CD4-positive, CD25-positive, alpha-beta regulatory T cell (primary cell): Measurements from ENCODE around the gene OGFR. TPM values are rescaled to one million over a fixed set of nuclear protein-coding genes. Genes with fewer than 3 reads are reported as not detected.
A peak's percentile ranks its signal among the peaks of the same experiment; 100 is the strongest.

ENCODE experiments used
- ATAC-seq, 2 donors: fragments of 150-1000 bp; cut with Tn5 transposase; one replicate each; pipeline ENCODE4 v1.10.0; 2021; ENCODE audit warnings: low read depth in 2 of 2, moderate number of reproducible peaks in 2 of 2, moderate library complexity in 1 of 2
- DNase-seq, 3 donors: peaks; one replicate each; pipeline versions ENCODE4 v3.0.0 to v3.0.0-alpha.2; 2012 to 2022; ENCODE audit warnings: mixed read lengths in 1 of 3
- H3K27ac ChIP-seq: one replicate; pipeline ENCODE4 v1.7.0; 2013; ENCODE audit warnings: mild to moderate bottlenecking, low read length; ENCODE audit not compliant: insufficient read depth, poor library complexity, severe bottlenecking
- H3K27me3 ChIP-seq: one replicate; pipeline ENCODE4 v1.7.0; 2013; ENCODE audit warnings: low read length; ENCODE audit not compliant: control insufficient read depth, insufficient read depth
- H3K36me3 ChIP-seq: one replicate; pipeline ENCODE4 v1.7.0; 2013; ENCODE audit warnings: mild to moderate bottlenecking, low read length, moderate library complexity; ENCODE audit not compliant: control insufficient read depth, insufficient read depth
- H3K4me1 ChIP-seq: 2 replicates; pipeline ENCODE4 v1.7.0; 2013; ENCODE audit warnings: mild to moderate bottlenecking, low read length; ENCODE audit not compliant: insufficient read depth, control insufficient read depth, poor library complexity, severe bottlenecking
- H3K4me3 ChIP-seq: one replicate; pipeline ENCODE4 v1.7.0; 2013; ENCODE audit warnings: low read depth, mild to moderate bottlenecking, low read length, moderate library complexity
- H3K9me3 ChIP-seq, 2 experiments: 1 replicate in 1 of 2; 2 replicates in 1 of 2; pipeline ENCODE4 v1.7.0; 2013; ENCODE audit warnings: low read length in 2 of 2, mild to moderate bottlenecking in 1 of 2, moderate library complexity in 1 of 2; ENCODE audit not compliant: control insufficient read depth in 2 of 2
- H3K27ac Mint-ChIP-seq, 3 donors: one replicate each; pipeline ENCODE4 v1.8.0; 2020 to 2022; ENCODE audit warnings: mild to moderate bottlenecking in 3 of 3, mixed read lengths in 3 of 3, moderate library complexity in 2 of 3
- H3K27me3 Mint-ChIP-seq: one replicate; pipeline ENCODE4 v1.8.0; 2022; ENCODE audit warnings: mild to moderate bottlenecking, mixed read lengths
- H3K36me3 Mint-ChIP-seq: one replicate; pipeline ENCODE4 v1.8.0; 2020; ENCODE audit warnings: mixed read lengths
- H3K4me1 Mint-ChIP-seq, 4 donors: one replicate each; pipeline ENCODE4 v1.8.0; 2020 to 2022; ENCODE audit warnings: mixed read lengths in 4 of 4, mild to moderate bottlenecking in 1 of 4
- H3K4me3 Mint-ChIP-seq, 4 donors: one replicate each; pipeline ENCODE4 v1.8.0; 2020 to 2022; ENCODE audit warnings: mild to moderate bottlenecking in 4 of 4, mixed read lengths in 4 of 4, moderate library complexity in 3 of 4
- H3K9me3 Mint-ChIP-seq, 7 donors: one replicate each; pipeline ENCODE4 v1.8.0; 2020 to 2022; ENCODE audit warnings: mixed read lengths in 7 of 7, mild to moderate bottlenecking in 3 of 7, moderate library complexity in 2 of 7
- polyA plus RNA-seq, 4 donors: library from polyadenylated mRNA; unstranded; fragments of 300-500 nt; fragmentation: Illumina TruSeq; gene quantifications; one replicate each; pipeline ENCODE4 v1.2.3, GENCODE V29; 2021
- total RNA-seq: library from RNA; stranded (reverse); gene quantifications from one replicate; pipeline ENCODE4 v1.2.3, GENCODE V29; 2022

OGFR gene
- total and polyA plus RNA-seq, 5 donors from 2014 or later: 41.5 to 61.1 (median 42.2) TPM

DNA sequence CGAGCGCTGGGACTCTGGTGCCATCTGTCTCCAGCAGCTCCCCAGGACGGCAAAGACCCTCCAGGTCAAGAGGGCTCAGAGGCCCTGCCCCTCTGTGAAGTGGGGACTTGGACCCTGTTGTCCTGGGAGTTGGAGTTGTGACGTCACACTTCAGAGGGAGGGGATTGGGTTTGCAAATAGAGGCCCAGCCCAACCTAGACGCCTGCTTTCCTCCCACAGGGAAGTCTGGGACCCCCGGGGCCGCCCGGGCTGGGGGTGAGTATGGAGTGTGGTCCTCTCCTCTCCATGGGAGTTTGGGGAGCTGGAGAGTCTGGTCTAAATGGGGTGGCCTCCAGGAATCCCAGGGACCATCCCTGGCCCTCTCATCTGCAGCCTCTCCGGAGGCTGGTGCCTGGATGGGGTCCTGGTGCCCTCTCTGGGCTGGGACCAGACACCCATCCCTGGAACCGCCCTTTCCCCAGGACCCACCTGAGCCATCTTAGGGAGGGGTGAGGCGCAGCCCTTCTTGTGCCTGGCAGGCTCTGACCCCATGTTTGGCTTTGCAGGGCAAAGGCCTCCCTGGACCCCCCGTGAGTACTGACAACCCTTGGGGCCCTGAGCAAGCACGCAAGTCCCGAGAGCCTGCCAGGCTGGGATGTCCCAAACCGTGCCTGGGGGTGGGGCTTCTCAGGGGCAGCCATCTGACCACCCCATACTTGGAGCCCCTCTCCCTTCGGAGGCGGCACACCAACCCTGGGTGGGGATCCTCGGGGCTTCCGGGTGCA is 16.5 kb downstream of the OGFR start:
- peaks cover 14% of the 10 kb centered on the region for H3K4me1 ChIP-seq
- H3K4me3 ChIP-seq: no peak overlapping the region
- Mint-ChIP-seq H3K4me3 (no peak overlapping the region), H3K36me3 (no peaks in the 10 kb centered on the region), H3K27me3 (peaks cover 14% of the 10 kb centered on the region), H3K27ac (no peak overlapping the region), H3K9me3 (no peaks in the 10 kb centered on the region), H3K4me1 (peaks cover 0 to 8% (median 0%) of the 10 kb centered on the region in 4 donors)
- H3K36me3 ChIP-seq: no peaks in the 10 kb centered on the region
- H3K27ac ChIP-seq: no peak overlapping the region
- ATAC-seq (no peak), DNase-seq (no peak)
- no peaks in the 10 kb centered on the region for H3K27me3 ChIP-seq
- no peaks in the 10 kb centered on the region for H3K9me3 ChIP-seq

- Mint-ChIP-seq H3K4me1 (peaks cover 0 to 6% (median 0%) of the 10 kb centered on the region in 4 donors), H3K27me3 (peaks cover 14% of the 10 kb centered on the region), H3K36me3 (no peaks in the 10 kb centered on the region), H3K9me3 (no peaks in the 10 kb centered on the region), H3K27ac (no peak overlapping the region), H3K4me3 (no peak overlapping the region)
- H3K4me1 ChIP-seq: peaks cover 8% of the 10 kb centered on the region
- no peaks in the 10 kb centered on the region for H3K36me3 ChIP-seq
- H3K9me3 ChIP-seq: no peaks in the 10 kb centered on the region
- no peaks in the 10 kb centered on the region for H3K27me3 ChIP-seq
- DNase-seq (no peak), ATAC-seq (no peak)
- H3K4me3 ChIP-seq: no peak overlapping the region
- no peak overlapping the region for H3K27ac ChIP-seq
Measured at GRCh38 chr20:62821726-62822210, 17.1 kb downstream of the OGFR start.

GRCh38 chr20:62822239-62822787 is 17.7 kb downstream of the OGFR start:
- no peak overlapping the region for H3K4me3 Mint-ChIP-seq
- H3K36me3 Mint-ChIP-seq: no peaks in the 10 kb centered on the region
- Histone ChIP-seq H3K27ac (no peak overlapping the region), H3K9me3 (no peaks in the 10 kb centered on the region), H3K4me1 (peaks cover 8% of the 10 kb centered on the region), H3K4me3 (no peak overlapping the region), H3K36me3 (no peaks in the 10 kb centered on the region), H3K27me3 (no peaks in the 10 kb centered on the region)
- H3K9me3 Mint-ChIP-seq: no peaks in the 10 kb centered on the region
- H3K27ac Mint-ChIP-seq: no peak overlapping the region
- DNase-seq (no peak), ATAC-seq (no peak)
- peaks cover 0 to 6% (median 0%) of the 10 kb centered on the region in 4 donors for H3K4me1 Mint-ChIP-seq
- peaks cover 14% of the 10 kb centered on the region for H3K27me3 Mint-ChIP-seq

DNA sequence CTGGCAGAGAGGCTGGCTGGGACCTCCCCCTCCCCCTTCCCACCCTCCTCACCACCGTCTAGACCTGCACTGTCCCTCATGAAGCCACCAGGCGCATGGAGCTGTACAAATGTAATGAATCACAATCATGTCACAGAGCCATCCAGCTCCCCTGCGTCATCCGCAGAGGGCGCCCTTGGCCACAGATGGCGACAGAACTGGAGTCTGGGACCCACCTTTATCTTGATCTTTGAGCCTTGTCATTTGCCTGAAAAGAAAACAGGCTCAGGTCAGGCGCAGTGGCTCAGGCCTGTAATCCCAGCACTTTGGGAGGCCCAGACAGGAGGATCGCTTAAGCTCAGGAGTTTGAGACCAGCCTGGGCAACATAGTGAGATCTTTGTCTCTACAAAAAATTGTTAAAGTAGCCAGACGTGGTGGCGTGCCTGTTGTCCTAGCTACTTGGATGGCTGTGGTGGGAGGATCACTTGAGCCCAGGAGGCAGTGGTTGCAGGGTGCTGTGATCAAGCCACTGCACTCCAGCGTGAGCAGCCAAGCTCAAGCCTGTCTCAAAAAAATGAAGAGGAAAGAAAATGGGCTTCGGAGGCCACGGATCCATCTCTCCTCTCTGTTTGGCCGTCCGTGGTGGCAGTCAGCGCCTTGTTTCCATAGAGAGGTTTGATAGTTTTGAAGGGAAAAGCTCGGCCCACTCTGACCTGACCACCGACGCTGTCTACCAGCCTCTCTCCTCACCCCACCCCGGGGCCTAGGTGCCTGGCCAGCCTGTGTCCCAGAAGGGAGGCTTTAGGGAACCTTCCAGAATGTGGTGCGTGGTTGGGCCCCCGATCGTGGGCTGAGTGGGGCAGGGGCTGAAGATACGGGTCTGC is 18.4 kb downstream of the OGFR start:
- H3K4me3 Mint-ChIP-seq: peak overlapping the region in 3 of 4 donors; percentile 22 to 80 (median 57)
- H3K4me1 Mint-ChIP-seq: peaks cover 0 to 4% (median 0%) of the 10 kb centered on the region in 4 donors
- no peaks in the 10 kb centered on the region for H3K36me3 ChIP-seq
- peak in 1 of 3 donors; percentile 63 for DNase-seq
- no peak for ATAC-seq
- no peaks in the 10 kb centered on the region for H3K27me3 ChIP-seq
- no peaks in the 10 kb centered on the region for H3K9me3 ChIP-seq
- no peak overlapping the region for H3K27ac ChIP-seq
- H3K36me3 Mint-ChIP-seq: no peaks in the 10 kb centered on the region
- H3K4me1 ChIP-seq: peaks cover 8% of the 10 kb centered on the region
- H3K9me3 Mint-ChIP-seq: no peaks in the 10 kb centered on the region
- peaks cover 9% of the 10 kb centered on the region for H3K27me3 Mint-ChIP-seq
- H3K4me3 ChIP-seq: no peak overlapping the region
- H3K27ac Mint-ChIP-seq: no peak overlapping the region

DNA sequence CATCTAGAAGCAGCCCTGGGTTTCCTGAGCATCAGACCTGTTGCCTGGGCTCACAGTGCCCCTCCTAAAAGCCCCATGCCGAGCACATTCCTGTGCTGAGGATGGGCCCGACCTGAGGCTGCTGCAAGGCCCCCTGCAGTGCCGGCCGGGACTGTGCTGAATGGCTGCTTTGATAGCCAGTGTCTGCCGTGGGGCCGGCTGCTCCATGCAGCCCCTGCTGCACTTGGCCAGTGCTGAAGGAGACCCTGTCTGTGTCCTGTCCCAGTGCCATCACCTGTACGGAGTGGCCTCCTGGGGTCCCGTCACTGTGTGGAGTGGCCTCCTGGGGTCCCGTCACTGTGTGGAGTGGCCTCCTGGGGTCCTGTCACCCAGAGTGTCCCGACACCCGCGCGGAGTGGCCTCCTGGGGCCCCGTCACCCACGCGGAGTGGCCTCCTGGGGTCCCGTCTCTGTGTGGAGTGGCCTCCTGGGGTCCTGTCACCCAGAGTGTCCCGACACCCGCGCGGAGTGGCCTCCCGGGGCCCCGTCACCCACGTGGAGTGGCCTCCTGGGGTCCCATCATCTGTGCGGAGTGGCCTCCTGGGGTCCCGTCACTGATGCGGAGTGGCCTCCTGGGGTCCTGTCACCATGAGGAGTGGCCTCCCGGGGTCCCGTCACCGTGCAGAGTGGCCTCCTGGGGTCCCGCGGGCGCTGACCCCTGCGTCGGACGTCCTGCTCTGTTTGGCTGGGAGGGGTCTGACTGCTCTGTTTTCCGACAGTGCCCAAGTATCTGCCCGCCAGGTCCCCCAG is 19.2 kb downstream of the OGFR start:
- H3K27me3 ChIP-seq: no peaks in the 10 kb centered on the region
- no peak for DNase-seq

DNA sequence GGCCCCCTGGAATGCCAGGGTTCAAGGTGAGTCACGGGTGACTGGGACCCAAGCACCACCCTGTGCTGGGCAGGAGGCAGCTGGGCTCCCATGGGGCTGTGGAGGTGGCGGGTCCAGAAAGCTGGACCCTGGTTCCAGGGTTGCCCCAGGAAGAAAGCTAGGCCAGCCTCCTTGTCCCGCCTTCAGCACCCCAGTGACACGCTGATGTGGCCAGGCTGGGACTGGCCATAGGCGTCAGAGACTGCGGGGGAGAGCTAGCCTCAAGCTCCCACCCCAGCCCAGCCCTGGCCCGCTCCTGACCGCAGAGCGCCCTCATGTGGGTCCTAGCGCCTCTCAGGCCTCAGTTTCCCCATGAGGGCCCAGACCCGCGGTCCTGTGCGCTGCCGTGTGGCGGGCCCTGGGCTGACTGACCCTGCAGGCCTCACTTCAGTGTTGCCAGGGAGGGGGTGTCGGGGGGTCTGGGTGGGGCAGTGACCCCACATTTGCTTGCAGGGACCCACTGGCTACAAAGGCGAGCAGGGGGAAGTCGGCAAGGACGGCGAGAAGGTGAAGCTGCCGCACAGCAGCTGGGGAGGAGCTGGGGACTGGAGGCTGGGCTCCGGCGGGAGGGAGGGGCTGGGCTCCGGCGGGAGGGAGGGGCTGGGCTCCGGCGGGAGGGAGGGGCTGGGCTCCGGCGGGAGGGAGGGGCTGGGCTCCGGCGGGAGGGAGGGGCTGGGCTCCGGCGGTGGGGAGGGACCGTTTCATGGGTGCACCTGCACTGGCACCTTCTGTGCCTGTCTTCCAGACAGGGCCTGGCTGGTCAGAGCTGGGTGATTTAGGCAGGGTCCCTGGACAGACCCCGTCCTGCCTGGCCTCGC is 20.1 kb downstream of the OGFR start:
- no peaks in the 10 kb centered on the region for H3K27me3 Mint-ChIP-seq
- H3K9me3 ChIP-seq: no peaks in the 10 kb centered on the region
- H3K9me3 Mint-ChIP-seq: no peaks in the 10 kb centered on the region
- peaks cover 8% of the 10 kb centered on the region for H3K4me1 ChIP-seq
- H3K36me3 ChIP-seq: no peaks in the 10 kb centered on the region
- no peak overlapping the region for H3K27ac Mint-ChIP-seq
- H3K4me3 Mint-ChIP-seq: peak overlapping the region in 1 of 4 donors; percentile 38
- ATAC-seq (peak; percentile 62 to 64), DNase-seq (peak; percentile 19 to 67 (median 31))
- H3K27ac ChIP-seq: no peak overlapping the region
- no peak overlapping the region for H3K4me3 ChIP-seq
- H3K4me1 Mint-ChIP-seq: peaks cover 0 to 4% (median 0%) of the 10 kb centered on the region in 4 donors
- H3K27me3 ChIP-seq: no peaks in the 10 kb centered on the region
- no peaks in the 10 kb centered on the region for H3K36me3 Mint-ChIP-seq

More for the DNA sequence above, 19.2 kb downstream of the OGFR start:
- H3K4me1 ChIP-seq: peaks cover 8% of the 10 kb centered on the region
- H3K27ac ChIP-seq: no peak overlapping the region
- H3K4me3 Mint-ChIP-seq: no peak overlapping the region
- H3K36me3 ChIP-seq: no peaks in the 10 kb centered on the region
- no peaks in the 10 kb centered on the region for H3K36me3 Mint-ChIP-seq
- no peak overlapping the region for H3K27ac Mint-ChIP-seq
- no peak for ATAC-seq
- H3K27me3 Mint-ChIP-seq: peaks cover 4% of the 10 kb centered on the region
- no peak overlapping the region for H3K4me3 ChIP-seq
- H3K9me3 ChIP-seq: no peaks in the 10 kb centered on the region
- no peaks in the 10 kb centered on the region for H3K9me3 Mint-ChIP-seq
- H3K4me1 Mint-ChIP-seq: peaks cover 0 to 4% (median 0%) of the 10 kb centered on the region in 4 donors
